ENCODE results near the gene ABHD16B. TPM values are rescaled to one million over a fixed set of nuclear protein-coding genes. Genes with fewer than 3 reads are reported as not detected.
"Not testable (repeated sequence)": the region's sequence is repeated elsewhere in the genome, so short reads cannot be mapped to it uniquely, and the experiment has no call there.

The ABHD16B gene
- total RNA-seq, 1 experiment from 2014 or later = 0.24 TPM

- TSS peak; percentile 12 for BruUV-seq (replicated peaks)
- Mint-ChIP-seq H3K27ac (ENCODE audit: unreplicated experiment) (peak overlapping the region; percentile 6), H3K4me3 (ENCODE audit: low read depth, unreplicated experiment) (peak overlapping the region; percentile 0)
These were observed 7.0 kb downstream of the ABHD16B start for GRCh38 chr20:63868264-63868663.

GRCh38 chr20:63873477-63873971, 12.2 kb downstream of the ABHD16B start:
- H3K27ac Mint-ChIP-seq (ENCODE audit: unreplicated experiment) = peak overlapping the region; percentile 71

More at GRCh38 chr20:63868264-63868663, 7.0 kb downstream of the ABHD16B start:
- DNase-seq = no peak
- intact Hi-C loops (cut with micrococcal nuclease; ENCODE audit: unreplicated experiment) = loop anchor here (10.0 kb wide), 1 partner anchor 153 kb away; no protein-coding TSS in a partner anchor
- no peaks in the 10 kb centered on the region for H3K9me3 Mint-ChIP-seq (ENCODE audit: low read depth, unreplicated experiment)
- H3K36me3 Mint-ChIP-seq (ENCODE audit: insufficient read depth, unreplicated experiment) = peaks cover 100% of the 10 kb centered on the region
- H3K4me1 Mint-ChIP-seq (ENCODE audit: low read depth, unreplicated experiment) = peaks cover 10% of the 10 kb centered on the region
- H3K27me3 Mint-ChIP-seq (ENCODE audit: unreplicated experiment) = no peaks in the 10 kb centered on the region
- TF ChIP-seq CTCF (IDR thresholded peaks at IDR 0.05; ENCODE audit: unreplicated experiment) = no peak
- CTCF ChIA-PET = interaction anchor here (0.6 kb wide), 1 partner anchor 90 kb away, joined by 3 read pairs; no protein-coding TSS in a partner anchor

GRCh38 chr20:63874241-63874640, 12.9 kb downstream of the ABHD16B start:
- H3K4me3 Mint-ChIP-seq (ENCODE audit: low read depth, unreplicated experiment); H3K27ac Mint-ChIP-seq (ENCODE audit: unreplicated experiment); CTCF ChIA-PET; BruUV-seq (replicated peaks); H3K4me1 Mint-ChIP-seq (ENCODE audit: low read depth, unreplicated experiment); H3K27me3 Mint-ChIP-seq (ENCODE audit: unreplicated experiment); DNase-seq; H3K9me3 Mint-ChIP-seq (ENCODE audit: low read depth, unreplicated experiment); intact Hi-C loops (cut with micrococcal nuclease; ENCODE audit: unreplicated experiment): not testable (repeated sequence)
- peaks cover 96% of the 10 kb centered on the region for H3K36me3 Mint-ChIP-seq (ENCODE audit: insufficient read depth, unreplicated experiment)

More at GRCh38 chr20:63873477-63873971, 12.2 kb downstream of the ABHD16B start:
- no peaks in the 10 kb centered on the region for H3K9me3 Mint-ChIP-seq (ENCODE audit: low read depth, unreplicated experiment)
- no peak overlapping the region for H3K4me3 Mint-ChIP-seq (ENCODE audit: low read depth, unreplicated experiment)
- peaks cover 100% of the 10 kb centered on the region for H3K36me3 Mint-ChIP-seq (ENCODE audit: insufficient read depth, unreplicated experiment)
- peaks cover 6% of the 10 kb centered on the region for H3K4me1 Mint-ChIP-seq (ENCODE audit: low read depth, unreplicated experiment)
- CTCF ChIA-PET = interaction anchor here (1.2 kb wide), 1 partner anchor 79 kb away, joined by 3 read pairs; no protein-coding TSS in a partner anchor
- no peak for TF ChIP-seq CTCF (IDR thresholded peaks at IDR 0.05; ENCODE audit: unreplicated experiment)
- no peaks in the 10 kb centered on the region for H3K27me3 Mint-ChIP-seq (ENCODE audit: unreplicated experiment)
- intact Hi-C loops (cut with micrococcal nuclease; ENCODE audit: unreplicated experiment) = no loop called here
- BruUV-seq (replicated peaks) = no TSS peak
- DNase-seq = no peak

GRCh38 chr20:63876489-63877036, 15.3 kb downstream of the ABHD16B start:
- DNase-seq = no peak
- peaks cover 86% of the 10 kb centered on the region for H3K36me3 Mint-ChIP-seq (ENCODE audit: insufficient read depth, unreplicated experiment)
- H3K27me3 Mint-ChIP-seq (ENCODE audit: unreplicated experiment) = no peaks in the 10 kb centered on the region
- BruUV-seq (replicated peaks) = no TSS peak
- no peak for TF ChIP-seq CTCF (IDR thresholded peaks at IDR 0.05; ENCODE audit: unreplicated experiment)
- H3K4me1 Mint-ChIP-seq (ENCODE audit: low read depth, unreplicated experiment) = peaks cover 6% of the 10 kb centered on the region
- H3K27ac Mint-ChIP-seq (ENCODE audit: unreplicated experiment) = no peak overlapping the region
- no peak overlapping the region for H3K4me3 Mint-ChIP-seq (ENCODE audit: low read depth, unreplicated experiment)
- CTCF ChIA-PET = no interaction called here
- intact Hi-C loops (cut with micrococcal nuclease; ENCODE audit: unreplicated experiment) = no loop called here
- H3K9me3 Mint-ChIP-seq (ENCODE audit: low read depth, unreplicated experiment) = no peaks in the 10 kb centered on the region

All from Calu3 (cell line).